ENCODE data around the gene FOXA1. TPM values are rescaled to one million over a fixed set of nuclear protein-coding genes. Genes with fewer than 3 reads are reported as not detected.

Gene FOXA1
- total RNA-seq, 1 donor from 2014 or later, result 51.0 TPM

DNA sequence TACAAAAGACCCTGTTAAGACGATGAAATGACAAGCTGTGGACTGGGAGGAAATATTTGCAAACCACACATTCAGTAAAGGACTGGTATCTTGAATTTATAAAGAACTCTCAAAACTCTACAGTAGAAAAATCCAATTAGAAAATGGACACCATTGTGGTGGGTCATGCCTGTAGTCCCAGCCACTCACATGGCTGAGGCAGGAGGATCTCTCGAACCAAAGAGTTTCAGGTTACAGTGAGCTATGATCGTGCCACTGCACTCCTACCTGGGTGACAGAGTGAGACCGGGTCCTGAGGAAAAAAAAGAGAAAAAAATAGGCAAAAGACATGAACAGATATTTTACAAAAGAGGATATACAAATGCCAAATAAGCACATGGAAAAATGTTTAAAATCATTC, 42.3 kb upstream of the FOXA1 start:
- peaks cover 3% of the 10 kb centered on the region for H3K27me3 Mint-ChIP-seq
- no peak for DNase-seq (ENCODE audit: extremely low spot score, unreplicated experiment)
- H3K4me1 Mint-ChIP-seq (ENCODE audit: unreplicated experiment), result no peaks in the 10 kb centered on the region
- TF ChIP-seq, protein P1, sequence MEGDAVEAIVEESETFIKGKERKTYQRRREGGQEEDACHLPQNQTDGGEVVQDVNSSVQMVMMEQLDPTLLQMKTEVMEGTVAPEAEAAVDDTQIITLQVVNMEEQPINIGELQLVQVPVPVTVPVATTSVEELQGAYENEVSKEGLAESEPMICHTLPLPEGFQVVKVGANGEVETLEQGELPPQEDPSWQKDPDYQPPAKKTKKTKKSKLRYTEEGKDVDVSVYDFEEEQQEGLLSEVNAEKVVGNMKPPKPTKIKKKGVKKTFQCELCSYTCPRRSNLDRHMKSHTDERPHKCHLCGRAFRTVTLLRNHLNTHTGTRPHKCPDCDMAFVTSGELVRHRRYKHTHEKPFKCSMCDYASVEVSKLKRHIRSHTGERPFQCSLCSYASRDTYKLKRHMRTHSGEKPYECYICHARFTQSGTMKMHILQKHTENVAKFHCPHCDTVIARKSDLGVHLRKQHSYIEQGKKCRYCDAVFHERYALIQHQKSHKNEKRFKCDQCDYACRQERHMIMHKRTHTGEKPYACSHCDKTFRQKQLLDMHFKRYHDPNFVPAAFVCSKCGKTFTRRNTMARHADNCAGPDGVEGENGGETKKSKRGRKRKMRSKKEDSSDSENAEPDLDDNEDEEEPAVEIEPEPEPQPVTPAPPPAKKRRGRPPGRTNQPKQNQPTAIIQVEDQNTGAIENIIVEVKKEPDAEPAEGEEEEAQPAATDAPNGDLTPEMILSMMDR (conservative IDR thresholded peaks at IDR 0.05), result no peak
- no peaks in the 10 kb centered on the region for H3K9me3 Mint-ChIP-seq
- H3K4me3 Mint-ChIP-seq, result no peak overlapping the region
- no peak overlapping the region for H3K27ac Mint-ChIP-seq
- no peaks in the 10 kb centered on the region for H3K36me3 Mint-ChIP-seq

DNA sequence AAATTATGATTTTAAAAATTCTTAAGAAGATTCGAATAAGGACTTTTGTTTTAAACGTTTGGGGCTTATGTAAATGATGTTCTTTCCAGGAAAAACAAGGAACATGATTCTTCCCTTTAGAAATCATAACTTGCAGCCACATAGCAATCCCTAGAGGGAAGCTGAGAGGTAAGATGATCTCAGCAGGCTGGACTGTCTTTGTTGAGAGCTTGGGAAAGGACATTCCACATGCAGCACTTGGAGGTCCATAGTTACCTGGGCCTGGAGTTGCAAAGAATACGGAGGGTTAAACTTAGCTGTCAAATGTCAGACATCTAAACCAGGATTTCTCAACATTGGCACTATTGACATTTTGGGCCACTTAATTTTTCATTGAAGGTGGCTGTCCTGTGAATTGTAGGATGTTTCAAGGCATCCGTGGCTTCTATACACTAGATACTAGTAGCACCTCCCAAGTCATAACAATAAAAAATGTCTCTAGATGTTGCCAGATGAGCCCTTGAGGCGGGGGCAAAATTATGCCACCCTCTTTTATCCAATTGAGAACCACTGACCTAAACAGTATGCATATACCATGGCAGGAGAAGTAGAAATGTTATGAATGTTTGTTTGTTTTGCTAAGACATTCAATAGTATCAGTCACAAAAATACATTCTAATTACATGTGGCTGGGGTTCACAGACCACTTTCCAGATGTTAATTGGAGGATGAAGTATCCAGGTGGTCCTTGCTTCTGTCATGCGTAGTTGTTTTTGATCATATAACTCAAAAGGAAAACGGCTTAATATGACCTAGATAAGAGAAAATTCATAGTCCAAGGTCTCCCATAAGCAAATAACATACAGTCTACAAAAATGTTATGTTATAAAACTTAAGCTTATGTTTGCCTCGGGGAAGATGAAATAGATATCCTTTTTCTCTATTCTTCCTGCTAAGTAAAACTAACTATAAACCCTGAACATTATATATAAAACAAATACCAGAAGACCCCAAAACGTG, 30.8 kb upstream of the FOXA1 start:
- Mint-ChIP-seq H3K9me3 (peaks cover 6% of the 10 kb centered on the region), H3K36me3 (no peaks in the 10 kb centered on the region)

DNA sequence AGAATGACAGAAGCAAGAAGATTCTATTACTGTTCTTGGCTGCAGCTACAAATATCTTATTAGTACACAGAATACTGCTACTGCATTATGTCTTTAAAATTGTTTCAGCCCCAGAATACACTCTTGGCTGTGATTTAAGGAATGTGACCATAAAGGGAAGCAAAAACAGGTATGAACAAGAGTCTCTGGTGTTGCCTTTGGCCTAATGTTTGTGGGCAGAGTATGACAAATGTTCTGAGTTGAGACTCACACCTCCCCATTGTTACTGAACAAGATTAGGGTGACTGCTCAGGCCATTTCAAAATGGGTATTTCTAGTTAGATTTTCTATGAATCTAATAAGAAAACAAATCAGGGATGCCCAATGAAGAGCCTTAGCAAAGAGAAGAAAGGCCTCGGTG, 28.9 kb upstream of the FOXA1 start:
- DNase-seq (ENCODE audit: extremely low spot score, unreplicated experiment), result no peak
- Mint-ChIP-seq H3K4me3 (no peak overlapping the region), H3K27ac (no peak overlapping the region), H3K36me3 (no peaks in the 10 kb centered on the region), H3K9me3 (no peaks in the 10 kb centered on the region), H3K27me3 (peaks cover 47% of the 10 kb centered on the region), H3K4me1 (ENCODE audit: unreplicated experiment) (no peaks in the 10 kb centered on the region)
- TF ChIP-seq, protein P1 (conservative IDR thresholded peaks at IDR 0.05), result no peak

More for the DNA sequence above, 30.8 kb upstream of the FOXA1 start:
- Mint-ChIP-seq H3K4me1 (ENCODE audit: unreplicated experiment) (no peaks in the 10 kb centered on the region), H3K4me3 (no peak overlapping the region), H3K27me3 (peaks cover 38% of the 10 kb centered on the region), H3K27ac (no peak overlapping the region)
- TF ChIP-seq, protein P1 (conservative IDR thresholded peaks at IDR 0.05), result no peak
- no peak for DNase-seq (ENCODE audit: extremely low spot score, unreplicated experiment)

DNA sequence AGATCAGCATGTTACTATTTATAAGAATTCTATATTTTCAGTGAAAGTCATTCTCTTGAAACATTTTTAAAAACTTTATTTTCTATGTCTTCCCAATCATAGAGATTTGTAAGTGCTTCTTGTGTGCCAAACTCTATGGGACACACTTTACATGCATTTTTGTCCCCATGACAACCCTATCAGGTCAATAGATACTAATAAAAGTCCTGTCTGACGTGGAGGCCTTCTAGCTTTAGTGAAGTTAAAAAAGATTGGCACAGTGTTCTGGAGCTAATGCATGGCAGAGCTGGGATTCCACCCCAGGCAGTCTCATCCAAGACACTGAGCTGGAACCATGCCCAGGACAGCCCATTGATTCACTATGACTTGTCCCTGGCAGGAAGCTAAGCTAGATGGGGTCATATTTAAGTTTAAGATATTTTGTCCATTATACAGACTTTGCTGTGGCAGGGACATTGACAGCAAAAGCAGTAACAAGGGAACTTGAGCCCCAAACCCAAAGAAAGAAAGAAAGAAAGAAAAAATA, 28.4 kb upstream of the FOXA1 start:
- Mint-ChIP-seq H3K4me3 (no peak overlapping the region), H3K9me3 (peaks cover 2% of the 10 kb centered on the region), H3K27ac (no peak overlapping the region), H3K27me3 (peaks cover 52% of the 10 kb centered on the region), H3K36me3 (no peaks in the 10 kb centered on the region), H3K4me1 (ENCODE audit: unreplicated experiment) (no peaks in the 10 kb centered on the region)
- no peak for DNase-seq (ENCODE audit: extremely low spot score, unreplicated experiment)
- TF ChIP-seq, protein P1 (conservative IDR thresholded peaks at IDR 0.05), result no peak

DNA sequence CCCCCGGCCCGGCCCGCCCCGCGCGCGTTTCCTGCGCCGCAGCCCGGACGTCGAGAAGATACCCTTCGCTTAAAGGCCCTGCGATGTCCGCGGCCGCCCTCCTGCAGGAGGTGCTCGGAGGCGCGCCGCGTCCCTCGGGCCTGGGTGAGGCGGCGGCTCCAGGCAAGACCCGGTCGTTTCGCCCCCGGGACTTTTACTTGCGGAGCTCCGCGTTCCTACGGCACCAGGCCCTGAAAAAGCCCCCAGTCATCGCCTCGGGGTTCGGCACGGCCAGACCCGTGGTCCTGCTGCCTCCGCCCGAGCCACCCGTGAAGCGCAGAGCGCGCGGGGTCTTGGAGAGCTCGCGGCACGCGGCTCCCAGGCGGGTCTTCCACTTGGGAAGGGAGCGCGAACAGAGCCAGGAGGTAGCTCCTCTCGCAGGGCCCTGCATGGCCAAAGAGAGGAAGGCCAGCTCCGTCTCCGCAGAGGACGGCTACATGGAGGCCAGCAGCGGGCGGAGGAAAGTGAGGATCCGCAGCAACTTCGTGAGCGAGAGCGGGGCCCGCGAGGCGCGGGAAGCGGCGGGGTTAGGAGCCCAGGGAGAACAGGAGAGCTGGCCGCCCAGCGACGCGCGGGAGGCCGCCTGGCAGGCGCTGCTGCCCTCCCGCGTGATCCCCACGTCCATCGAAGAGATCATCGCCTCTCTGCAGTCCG, 27.3 kb upstream of the FOXA1 start:
- H3K9me3 Mint-ChIP-seq, result peaks cover 4% of the 10 kb centered on the region
- H3K36me3 Mint-ChIP-seq, result no peaks in the 10 kb centered on the region
- DNase-seq (ENCODE audit: extremely low spot score, unreplicated experiment), result no peak
- peak overlapping the region; percentile 77 for H3K4me3 Mint-ChIP-seq
- TF ChIP-seq, protein P1 (conservative IDR thresholded peaks at IDR 0.05), result no peak
- no peak overlapping the region for H3K27ac Mint-ChIP-seq
- no peaks in the 10 kb centered on the region for H3K4me1 Mint-ChIP-seq (ENCODE audit: unreplicated experiment)
- peaks cover 52% of the 10 kb centered on the region for H3K27me3 Mint-ChIP-seq
